Smooth muscle cell (in vitro differentiated cells): ENCODE results near the gene ADAMTSL1. TPM values are rescaled to one million over a fixed set of nuclear protein-coding genes. Genes with fewer than 3 reads are reported as not detected.

ENCODE experiments used
- DNase-seq: peaks from one replicate; lab custom pipeline; 2025; ENCODE audit not compliant: unreplicated experiment; lab: John Stamatoyannopoulos, UW
- H2AFZ ChIP-seq: fragments of 200-600 bp; sonication (generic); 2 replicates; pipeline ENCODE4 v1.6.0; 2016; ENCODE audit warnings: antibody characterized with exemption, low read depth, mild to moderate bottlenecking
- H3F3A ChIP-seq: fragments of 200-600 bp; sonication (generic); 2 replicates; pipeline ENCODE4 v1.6.0; 2017; ENCODE audit warnings: antibody characterized with exemption, low read depth
- H3K27ac ChIP-seq: fragments of 200-600 bp; sonication (generic); 2 replicates; pipeline ENCODE4 v1.5.1; 2016; ENCODE audit warnings: low read depth, mild to moderate bottlenecking
- H3K27me3 ChIP-seq: fragments of 200-600 bp; sonication (generic); 2 replicates; pipeline ENCODE4 v1.6.1; 2016; ENCODE audit warnings: low read depth, mild to moderate bottlenecking
- H3K36me3 ChIP-seq: fragments of 200-600 bp; sonication (generic); 2 replicates; pipeline ENCODE4 v1.5.1; 2016; ENCODE audit warnings: low read depth
- H3K4me1 ChIP-seq: fragments of 200-600 bp; sonication (generic); 2 replicates; pipeline ENCODE4 v1.5.1; 2016; ENCODE audit warnings: low read depth
- H3K4me2 ChIP-seq: fragments of 200-600 bp; sonication (generic); 2 replicates; pipeline ENCODE4 v1.6.0; 2016; ENCODE audit warnings: mild to moderate bottlenecking
- H3K4me3 ChIP-seq: fragments of 200-600 bp; sonication (generic); 2 replicates; pipeline ENCODE4 v1.5.1; 2016; ENCODE audit warnings: mild to moderate bottlenecking
- H3K79me2 ChIP-seq: fragments of 200-600 bp; sonication (generic); 2 replicates; pipeline ENCODE4 v1.6.0; 2016; ENCODE audit warnings: low read depth, mild to moderate bottlenecking
- H3K9ac ChIP-seq: fragments of 200-600 bp; sonication (generic); 2 replicates; pipeline ENCODE4 v1.6.0; 2016; ENCODE audit warnings: low read depth
- H3K9me3 ChIP-seq: fragments of 200-600 bp; sonication (generic); replicated peaks from 2 replicates; pipeline ENCODE4 v1.5.1; 2016; ENCODE audit warnings: low read depth
- H4K20me1 ChIP-seq: fragments of 200-600 bp; sonication (generic); 2 replicates; pipeline ENCODE4 v1.6.0; 2016; ENCODE audit warnings: low read depth
- CTCF ChIP-seq: fragments of 200-600 bp; sonication (generic); IDR thresholded peaks from 2 replicates; pipeline ENCODE4 v1.5.1; 2017; ENCODE audit warnings: borderline replicate concordance, mild to moderate bottlenecking, antibody characterized with exemption; ENCODE audit not compliant: insufficient read depth, poor library complexity, severe bottlenecking
- WGBS: methylation state at CpG from one replicate; pipeline ENCODE4 v1.1.7; 2016; ENCODE audit warnings: low lambda C conversion rate; 5-methylcytosine and 5-hydroxymethylcytosine counted together
- polyA plus RNA-seq: library from polyadenylated mRNA; unstranded; fragments of >200 nt; fragmentation: Nextera tagmentation; extraction: Ambion mirVana; gene quantifications from 2 replicates; pipeline ENCODE4 v1.2.1, GENCODE V29; 2016
- total RNA-seq: library from RNA; depleted of rRNA; stranded (reverse); fragments of >200 nt; gene quantifications from 2 replicates; pipeline ENCODE4 v1.2.3, GENCODE V29; 2014

The ADAMTSL1 gene
- total and polyA plus RNA-seq, 2 experiments from 2014 or later = 4.3 to 4.4 TPM

- Histone ChIP-seq H4K20me1 (no peaks in the 10 kb centered on the region), H3K4me1 (peaks cover 21% of the 10 kb centered on the region), H3K4me2 (no peak overlapping the region), H3K4me3 (no peak overlapping the region), H3K27me3 (no peaks in the 10 kb centered on the region), H3K9me3 (no peaks in the 10 kb centered on the region), H3K79me2 (no peaks in the 10 kb centered on the region), H2AFZ (no peak overlapping the region), H3K27ac (no peak overlapping the region), H3K9ac (no peak overlapping the region), H3K36me3 (no peaks in the 10 kb centered on the region), H3F3A (no peaks in the 10 kb centered on the region)
- TF ChIP-seq CTCF = no peak
- WGBS = 95% methylated on average over 3 of the region's 3 CpGs
- no peak for DNase-seq
These were observed 5.5 kb downstream of the ADAMTSL1 start for GRCh38 chr9:18479405-18479804.

GRCh38 chr9:18480662-18481093 is 6.7 kb downstream of the ADAMTSL1 start:
- no peak overlapping the region for H2AFZ ChIP-seq
- no peaks in the 10 kb centered on the region for H3K79me2 ChIP-seq
- no peaks in the 10 kb centered on the region for H3K36me3 ChIP-seq
- no peak for DNase-seq
- no peak for TF ChIP-seq CTCF
- H3K9ac ChIP-seq = no peak overlapping the region
- no peak overlapping the region for H3K4me2 ChIP-seq
- no peaks in the 10 kb centered on the region for H4K20me1 ChIP-seq
- peaks cover 19% of the 10 kb centered on the region for H3K4me1 ChIP-seq
- H3K27ac ChIP-seq = no peak overlapping the region
- H3K27me3 ChIP-seq = no peaks in the 10 kb centered on the region
- no peaks in the 10 kb centered on the region for H3F3A ChIP-seq
- no peaks in the 10 kb centered on the region for H3K9me3 ChIP-seq
- H3K4me3 ChIP-seq = no peak overlapping the region
- WGBS = 79% methylated on average over 3 of the region's 3 CpGs

- no peak overlapping the region for H3K27ac ChIP-seq
- no peaks in the 10 kb centered on the region for H3K79me2 ChIP-seq
- no peak overlapping the region for H3K4me2 ChIP-seq
- no peak for TF ChIP-seq CTCF
- no peaks in the 10 kb centered on the region for H3K36me3 ChIP-seq
- H3K4me1 ChIP-seq = peaks cover 9% of the 10 kb centered on the region
- H3K9me3 ChIP-seq = no peaks in the 10 kb centered on the region
- 94% methylated on average over 2 of the region's 2 CpGs for WGBS
- H3K27me3 ChIP-seq = no peaks in the 10 kb centered on the region
- DNase-seq = no peak
- H2AFZ ChIP-seq = no peak overlapping the region
- H4K20me1 ChIP-seq = no peaks in the 10 kb centered on the region
- no peak overlapping the region for H3K4me3 ChIP-seq
- H3K9ac ChIP-seq = no peak overlapping the region
- H3F3A ChIP-seq = no peaks in the 10 kb centered on the region
These were observed 8.4 kb downstream of the ADAMTSL1 start for GRCh38 chr9:18482371-18482770.

GRCh38 chr9:18485714-18486113 is 11.8 kb downstream of the ADAMTSL1 start:
- Histone ChIP-seq H3K36me3 (no peaks in the 10 kb centered on the region), H3K27ac (no peak overlapping the region), H2AFZ (no peak overlapping the region), H3K4me1 (peaks cover 11% of the 10 kb centered on the region), H4K20me1 (no peaks in the 10 kb centered on the region), H3K27me3 (no peaks in the 10 kb centered on the region), H3K79me2 (no peaks in the 10 kb centered on the region), H3K9ac (no peak overlapping the region), H3K4me2 (no peak overlapping the region), H3K9me3 (no peaks in the 10 kb centered on the region), H3F3A (no peaks in the 10 kb centered on the region), H3K4me3 (no peak overlapping the region)
- DNase-seq = no peak
- TF ChIP-seq CTCF = no peak
- 35% methylated on average over 2 of the region's 2 CpGs for WGBS
